Astrocyte (in vitro differentiated cells and primary cell): ENCODE results near the gene NAA10.

ENCODE experiments used
- CTCF ChIP-seq: IDR thresholded peaks from 2 replicates; pipeline ENCODE4 v1.5.1; 2011; ENCODE audit warnings: low read depth, mild to moderate bottlenecking, inconsistent platforms, low read length, moderate library complexity; ENCODE audit not compliant: insufficient read depth
- EZH2 ChIP-seq: IDR thresholded peaks from 2 replicates; pipeline ENCODE4 v1.6.1; 2012; ENCODE audit warnings: mild to moderate bottlenecking, low read length, inconsistent platforms; ENCODE audit not compliant: insufficient read depth

- TF ChIP-seq CTCF (no peak), EZH2 (no peak)
These were observed 6.0 kb downstream of the NAA10 start for GRCh38 chrX:153928846-153929245.
